Astrocyte of the spinal cord (primary cell): ENCODE measurements around the gene TUBGCP5.
"Not testable (repeated sequence)": the region's sequence is repeated elsewhere in the genome, so short reads cannot be mapped to it uniquely, and the experiment has no call there.

ENCODE experiments used
- DNase-seq: peaks from one replicate; pipeline ENCODE4 v3.0.0; 2011; ENCODE audit warnings: low read depth, low spot score
- H3K4me3 ChIP-seq: 2 replicates; pipeline ENCODE4 v1.5.1; 2011; ENCODE audit warnings: low read depth, mild to moderate bottlenecking, low read length, moderate library complexity
- in situ Hi-C: cut with HindIII; loops from 2 replicates; pipeline ENCODE4 v1.10.0; 2017; ENCODE audit warnings: low sequenced_read_pairs
- TF ChIP-seq, protein P1 (sequence below): IDR thresholded peaks from 2 replicates; pipeline ENCODE4 v1.5.1; 2012; ENCODE audit warnings: low read depth, mild to moderate bottlenecking, low read length, inconsistent platforms

Gene TUBGCP5

GRCh38 chr15:23057707-23058106 is 18.3 kb upstream of the TUBGCP5 start:
- in situ Hi-C loops: no loop called here
- H3K4me3 ChIP-seq: no peak overlapping the region
- TF ChIP-seq, protein P1, sequence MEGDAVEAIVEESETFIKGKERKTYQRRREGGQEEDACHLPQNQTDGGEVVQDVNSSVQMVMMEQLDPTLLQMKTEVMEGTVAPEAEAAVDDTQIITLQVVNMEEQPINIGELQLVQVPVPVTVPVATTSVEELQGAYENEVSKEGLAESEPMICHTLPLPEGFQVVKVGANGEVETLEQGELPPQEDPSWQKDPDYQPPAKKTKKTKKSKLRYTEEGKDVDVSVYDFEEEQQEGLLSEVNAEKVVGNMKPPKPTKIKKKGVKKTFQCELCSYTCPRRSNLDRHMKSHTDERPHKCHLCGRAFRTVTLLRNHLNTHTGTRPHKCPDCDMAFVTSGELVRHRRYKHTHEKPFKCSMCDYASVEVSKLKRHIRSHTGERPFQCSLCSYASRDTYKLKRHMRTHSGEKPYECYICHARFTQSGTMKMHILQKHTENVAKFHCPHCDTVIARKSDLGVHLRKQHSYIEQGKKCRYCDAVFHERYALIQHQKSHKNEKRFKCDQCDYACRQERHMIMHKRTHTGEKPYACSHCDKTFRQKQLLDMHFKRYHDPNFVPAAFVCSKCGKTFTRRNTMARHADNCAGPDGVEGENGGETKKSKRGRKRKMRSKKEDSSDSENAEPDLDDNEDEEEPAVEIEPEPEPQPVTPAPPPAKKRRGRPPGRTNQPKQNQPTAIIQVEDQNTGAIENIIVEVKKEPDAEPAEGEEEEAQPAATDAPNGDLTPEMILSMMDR: no peak
- DNase-seq: no peak

- in situ Hi-C loops: no loop called here
- TF ChIP-seq, protein P1: no peak
Observed at GRCh38 chr15:23055316-23055715, 15.9 kb upstream of the TUBGCP5 start.

GRCh38 chr15:23052522-23052921 is 13.2 kb upstream of the TUBGCP5 start:
- in situ Hi-C loops: no loop called here
- no peak for DNase-seq
- TF ChIP-seq, protein P1: no peak

More at GRCh38 chr15:23055316-23055715, 15.9 kb upstream of the TUBGCP5 start:
- no peak overlapping the region for H3K4me3 ChIP-seq
- no peak for DNase-seq

GRCh38 chr15:23050708-23051107 is 11.3 kb upstream of the TUBGCP5 start:
- no peak overlapping the region for H3K4me3 ChIP-seq
- TF ChIP-seq, protein P1: no peak
- no peak for DNase-seq
- in situ Hi-C loops: no loop called here

More at GRCh38 chr15:23052522-23052921, 13.2 kb upstream of the TUBGCP5 start:
- H3K4me3 ChIP-seq: no peak overlapping the region

DNA sequence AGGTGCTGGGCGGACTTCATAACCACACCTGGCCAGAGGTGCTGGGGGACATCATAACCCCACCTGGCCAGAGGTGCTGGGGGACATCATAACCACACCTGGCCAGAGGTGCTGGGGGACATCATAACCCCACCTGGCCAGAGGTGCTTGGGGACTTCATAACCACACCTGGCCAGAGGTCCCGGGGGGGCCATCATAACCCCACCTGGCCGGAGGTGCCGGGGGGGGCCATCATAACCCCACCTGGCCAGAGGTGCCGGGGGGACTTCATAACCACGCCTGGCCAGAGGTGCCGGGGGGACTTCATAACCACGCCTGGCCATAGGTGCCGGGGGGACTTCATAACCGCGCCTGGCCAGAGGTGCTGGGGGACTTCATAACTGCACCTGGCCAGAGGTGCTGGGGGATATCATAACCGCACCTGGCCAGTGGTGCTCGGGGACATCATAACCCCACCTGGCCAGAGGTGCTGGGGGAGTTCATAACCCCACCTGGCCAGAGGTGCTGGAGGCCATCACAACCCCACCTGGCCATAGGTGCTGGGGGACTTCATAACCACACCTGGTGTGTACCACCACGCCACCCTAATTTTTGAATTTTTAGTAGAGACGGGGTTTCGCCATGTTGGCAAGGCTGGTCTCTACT is 10.7 kb upstream of the TUBGCP5 start:
- DNase-seq: no peak
- TF ChIP-seq, protein P1: no peak
- H3K4me3 ChIP-seq: no peak overlapping the region
- in situ Hi-C loops: no loop called here

- in situ Hi-C loops, DNase-seq, H3K4me3 ChIP-seq: not testable (repeated sequence)
Observed at GRCh38 chr15:23048572-23049282, 9.4 kb upstream of the TUBGCP5 start.

DNA sequence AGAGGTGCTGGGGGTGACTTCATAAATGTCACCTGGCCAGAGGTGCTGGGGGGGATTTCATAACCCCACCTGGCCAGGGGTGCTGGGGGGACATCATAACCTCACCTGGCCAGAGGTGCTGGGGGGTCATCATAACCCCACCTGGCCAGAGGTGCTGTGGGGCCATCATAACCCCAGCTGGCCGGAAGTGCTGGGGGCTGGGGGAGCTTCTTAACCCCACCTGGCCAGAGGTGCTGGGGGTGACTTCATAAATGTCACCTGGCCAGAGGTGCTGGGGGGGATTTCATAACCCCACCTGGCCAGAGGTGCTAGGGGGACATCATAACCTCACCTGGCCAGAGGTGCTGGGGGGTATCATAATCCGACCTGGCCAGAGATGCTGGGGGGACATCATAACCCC is 4.6 kb upstream of the TUBGCP5 start:
- in situ Hi-C loops, H3K4me3 ChIP-seq, DNase-seq: not testable (repeated sequence)

- in situ Hi-C loops, H3K4me3 ChIP-seq, DNase-seq: not testable (repeated sequence)
Observed at GRCh38 chr15:23043535-23043934, 4.2 kb upstream of the TUBGCP5 start.

GRCh38 chr15:23041736-23042135 is 2.4 kb upstream of the TUBGCP5 start:
- H3K4me3 ChIP-seq, in situ Hi-C loops: not testable (repeated sequence)

More at GRCh38 chr15:23041736-23042135, 2.4 kb upstream of the TUBGCP5 start:
- not testable (repeated sequence) for DNase-seq
